Measurements from ENCODE around the gene XDH. TPM values are rescaled to one million over a fixed set of nuclear protein-coding genes. Genes with fewer than 3 reads are reported as not detected.

XDH gene
- polyA plus RNA-seq, 1 donor: 138 TPM

GRCh38 chr2:31353179-31353578 is 61.4 kb downstream of the XDH start:
- no peak for DNase-seq
- Histone ChIP-seq H3K4me1 (ENCODE audit: control insufficient read depth, insufficient read depth, low read length) (no peaks in the 10 kb centered on the region), H3K36me3 (ENCODE audit: control insufficient read depth, insufficient read depth, low read length) (peaks cover 33% of the 10 kb centered on the region), H3K9me3 (ENCODE audit: control insufficient read depth, low read depth, low read length) (no peaks in the 10 kb centered on the region), H3K27ac (ENCODE audit: low read length) (no peak overlapping the region), H3K4me3 (ENCODE audit: low read length) (no peak overlapping the region), H3K27me3 (ENCODE audit: control insufficient read depth, insufficient read depth, low read length) (no peaks in the 10 kb centered on the region)
- WGBS (ENCODE audit: insufficient coverage, low lambda C conversion rate): no CpG with 5 or more reads among the region's 2 CpGs

- H3K27ac ChIP-seq (ENCODE audit: low read length): no peak overlapping the region
- no CpG with 5 or more reads among the region's 6 CpGs for WGBS (ENCODE audit: insufficient coverage, low lambda C conversion rate)
Measured at GRCh38 chr2:31349684-31350083, 64.9 kb downstream of the XDH start.

GRCh38 chr2:31349160-31349559 is 65.4 kb downstream of the XDH start:
- no peak overlapping the region for H3K4me3 ChIP-seq (ENCODE audit: low read length)
- no peak overlapping the region for H3K27ac ChIP-seq (ENCODE audit: low read length)
- H3K4me1 ChIP-seq (ENCODE audit: control insufficient read depth, insufficient read depth, low read length): no peaks in the 10 kb centered on the region
- DNase-seq: no peak
- H3K9me3 ChIP-seq (ENCODE audit: control insufficient read depth, low read depth, low read length): no peaks in the 10 kb centered on the region
- peaks cover 66% of the 10 kb centered on the region for H3K36me3 ChIP-seq (ENCODE audit: control insufficient read depth, insufficient read depth, low read length)
- WGBS (ENCODE audit: insufficient coverage, low lambda C conversion rate): no CpG with 5 or more reads among the region's 7 CpGs
- no peaks in the 10 kb centered on the region for H3K27me3 ChIP-seq (ENCODE audit: control insufficient read depth, insufficient read depth, low read length)

More at GRCh38 chr2:31349684-31350083, 64.9 kb downstream of the XDH start:
- Histone ChIP-seq H3K27me3 (ENCODE audit: control insufficient read depth, insufficient read depth, low read length) (no peaks in the 10 kb centered on the region), H3K4me1 (ENCODE audit: control insufficient read depth, insufficient read depth, low read length) (no peaks in the 10 kb centered on the region), H3K9me3 (ENCODE audit: control insufficient read depth, low read depth, low read length) (no peaks in the 10 kb centered on the region), H3K4me3 (ENCODE audit: low read length) (no peak overlapping the region), H3K36me3 (ENCODE audit: control insufficient read depth, insufficient read depth, low read length) (peaks cover 60% of the 10 kb centered on the region)
- DNase-seq: no peak

GRCh38 chr2:31348618-31349017 is 65.9 kb downstream of the XDH start:
- no peaks in the 10 kb centered on the region for H3K9me3 ChIP-seq (ENCODE audit: control insufficient read depth, low read depth, low read length)
- H3K4me3 ChIP-seq (ENCODE audit: low read length): no peak overlapping the region
- H3K27ac ChIP-seq (ENCODE audit: low read length): no peak overlapping the region
- H3K36me3 ChIP-seq (ENCODE audit: control insufficient read depth, insufficient read depth, low read length): peaks cover 63% of the 10 kb centered on the region
- no peaks in the 10 kb centered on the region for H3K27me3 ChIP-seq (ENCODE audit: control insufficient read depth, insufficient read depth, low read length)
- H3K4me1 ChIP-seq (ENCODE audit: control insufficient read depth, insufficient read depth, low read length): no peaks in the 10 kb centered on the region
- DNase-seq: no peak
- 60% methylated on average over 1 of the region's 5 CpGs for WGBS (ENCODE audit: insufficient coverage, low lambda C conversion rate)

- H3K27me3 ChIP-seq (ENCODE audit: control insufficient read depth, insufficient read depth, low read length): no peaks in the 10 kb centered on the region
- WGBS (ENCODE audit: insufficient coverage, low lambda C conversion rate): 50% methylated on average over 2 of the region's 9 CpGs
Measured at GRCh38 chr2:31347750-31348149, 66.8 kb downstream of the XDH start.

GRCh38 chr2:31347319-31347718 is 67.2 kb downstream of the XDH start:
- WGBS (ENCODE audit: insufficient coverage, low lambda C conversion rate): no CpG with 5 or more reads among the region's 6 CpGs
- peaks cover 66% of the 10 kb centered on the region for H3K36me3 ChIP-seq (ENCODE audit: control insufficient read depth, insufficient read depth, low read length)
- no peaks in the 10 kb centered on the region for H3K9me3 ChIP-seq (ENCODE audit: control insufficient read depth, low read depth, low read length)
- no peaks in the 10 kb centered on the region for H3K4me1 ChIP-seq (ENCODE audit: control insufficient read depth, insufficient read depth, low read length)
- no peak overlapping the region for H3K27ac ChIP-seq (ENCODE audit: low read length)
- H3K27me3 ChIP-seq (ENCODE audit: control insufficient read depth, insufficient read depth, low read length): no peaks in the 10 kb centered on the region
- DNase-seq: no peak
- no peak overlapping the region for H3K4me3 ChIP-seq (ENCODE audit: low read length)

More at GRCh38 chr2:31347750-31348149, 66.8 kb downstream of the XDH start:
- DNase-seq: no peak
- peaks cover 62% of the 10 kb centered on the region for H3K36me3 ChIP-seq (ENCODE audit: control insufficient read depth, insufficient read depth, low read length)
- H3K4me3 ChIP-seq (ENCODE audit: low read length): no peak overlapping the region
- no peaks in the 10 kb centered on the region for H3K9me3 ChIP-seq (ENCODE audit: control insufficient read depth, low read depth, low read length)
- H3K27ac ChIP-seq (ENCODE audit: low read length): no peak overlapping the region
- no peaks in the 10 kb centered on the region for H3K4me1 ChIP-seq (ENCODE audit: control insufficient read depth, insufficient read depth, low read length)

- DNase-seq: no peak
- Histone ChIP-seq H3K4me1 (ENCODE audit: control insufficient read depth, insufficient read depth, low read length) (no peaks in the 10 kb centered on the region), H3K27me3 (ENCODE audit: control insufficient read depth, insufficient read depth, low read length) (no peaks in the 10 kb centered on the region), H3K27ac (ENCODE audit: low read length) (no peak overlapping the region), H3K9me3 (ENCODE audit: control insufficient read depth, low read depth, low read length) (no peaks in the 10 kb centered on the region), H3K36me3 (ENCODE audit: control insufficient read depth, insufficient read depth, low read length) (peaks cover 82% of the 10 kb centered on the region), H3K4me3 (ENCODE audit: low read length) (no peak overlapping the region)
- WGBS (ENCODE audit: insufficient coverage, low lambda C conversion rate): no CpG with 5 or more reads among the region's 4 CpGs
Measured at GRCh38 chr2:31344447-31344846, 70.1 kb downstream of the XDH start.

- DNase-seq: no peak
- 83% methylated on average over 1 of the region's 6 CpGs for WGBS (ENCODE audit: insufficient coverage, low lambda C conversion rate)
- Histone ChIP-seq H3K27me3 (ENCODE audit: control insufficient read depth, insufficient read depth, low read length) (no peaks in the 10 kb centered on the region), H3K36me3 (ENCODE audit: control insufficient read depth, insufficient read depth, low read length) (peaks cover 71% of the 10 kb centered on the region), H3K4me1 (ENCODE audit: control insufficient read depth, insufficient read depth, low read length) (no peaks in the 10 kb centered on the region), H3K4me3 (ENCODE audit: low read length) (no peak overlapping the region), H3K27ac (ENCODE audit: low read length) (no peak overlapping the region), H3K9me3 (ENCODE audit: control insufficient read depth, low read depth, low read length) (no peaks in the 10 kb centered on the region)
Measured at GRCh38 chr2:31341351-31341750, 73.2 kb downstream of the XDH start.

- H3K27me3 ChIP-seq (ENCODE audit: control insufficient read depth, insufficient read depth, low read length): no peaks in the 10 kb centered on the region
- no peak overlapping the region for H3K27ac ChIP-seq (ENCODE audit: low read length)
- H3K4me3 ChIP-seq (ENCODE audit: low read length): no peak overlapping the region
- DNase-seq: no peak
- peaks cover 4% of the 10 kb centered on the region for H3K4me1 ChIP-seq (ENCODE audit: control insufficient read depth, insufficient read depth, low read length)
- H3K9me3 ChIP-seq (ENCODE audit: control insufficient read depth, low read depth, low read length): no peaks in the 10 kb centered on the region
- peaks cover 66% of the 10 kb centered on the region for H3K36me3 ChIP-seq (ENCODE audit: control insufficient read depth, insufficient read depth, low read length)
- no CpG with 5 or more reads among the region's 9 CpGs for WGBS (ENCODE audit: insufficient coverage, low lambda C conversion rate)
Measured at GRCh38 chr2:31339696-31340095, 74.8 kb downstream of the XDH start.

GRCh38 chr2:31337860-31338259 is 76.7 kb downstream of the XDH start:
- Histone ChIP-seq H3K4me3 (ENCODE audit: low read length) (no peak overlapping the region), H3K36me3 (ENCODE audit: control insufficient read depth, insufficient read depth, low read length) (peaks cover 58% of the 10 kb centered on the region), H3K27ac (ENCODE audit: low read length) (no peak overlapping the region), H3K4me1 (ENCODE audit: control insufficient read depth, insufficient read depth, low read length) (peaks cover 6% of the 10 kb centered on the region), H3K9me3 (ENCODE audit: control insufficient read depth, low read depth, low read length) (no peaks in the 10 kb centered on the region), H3K27me3 (ENCODE audit: control insufficient read depth, insufficient read depth, low read length) (no peaks in the 10 kb centered on the region)
- no peak for DNase-seq
- WGBS (ENCODE audit: insufficient coverage, low lambda C conversion rate): 80% methylated on average over 1 of the region's 6 CpGs

GRCh38 chr2:31337197-31337596 is 77.3 kb downstream of the XDH start:
- WGBS (ENCODE audit: insufficient coverage, low lambda C conversion rate): no CpG with 5 or more reads among the region's 3 CpGs
- H3K27me3 ChIP-seq (ENCODE audit: control insufficient read depth, insufficient read depth, low read length): no peaks in the 10 kb centered on the region
- H3K9me3 ChIP-seq (ENCODE audit: control insufficient read depth, low read depth, low read length): no peaks in the 10 kb centered on the region
- peaks cover 6% of the 10 kb centered on the region for H3K4me1 ChIP-seq (ENCODE audit: control insufficient read depth, insufficient read depth, low read length)
- peaks cover 52% of the 10 kb centered on the region for H3K36me3 ChIP-seq (ENCODE audit: control insufficient read depth, insufficient read depth, low read length)
- no peak for DNase-seq
- H3K4me3 ChIP-seq (ENCODE audit: low read length): no peak overlapping the region
- H3K27ac ChIP-seq (ENCODE audit: low read length): no peak overlapping the region

All from large intestine (tissue), 3 donors.